ENCODE data around the gene KLHL26. TPM values are rescaled to one million over a fixed set of nuclear protein-coding genes. Genes with fewer than 3 reads are reported as not detected.

The KLHL26 gene
- total and polyA plus RNA-seq, 8 donors = 1.2 to 45.1 (median 4.1) TPM

DNA sequence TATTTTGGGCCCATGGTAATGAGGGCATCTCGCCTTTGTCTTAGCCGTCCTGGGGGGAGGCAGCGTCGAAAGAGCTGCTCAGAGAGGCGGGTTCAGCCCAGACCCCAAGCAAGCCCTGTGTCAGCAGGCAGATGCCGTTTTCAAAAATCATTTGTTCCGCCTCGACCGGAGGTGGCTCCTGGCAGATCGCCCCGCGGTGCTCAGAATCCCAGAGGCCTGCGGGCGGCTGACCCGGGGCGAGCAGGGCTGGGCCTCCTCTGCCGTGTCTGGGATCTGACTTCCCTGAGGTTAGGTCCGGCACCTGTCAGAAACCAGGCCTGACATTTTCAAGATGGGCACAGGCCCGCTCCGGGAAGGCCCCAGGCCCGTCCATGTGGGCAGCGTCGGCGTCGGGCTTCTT is 82.7 kb downstream of the KLHL26 start:
- Histone ChIP-seq H3K27ac (peak overlapping the region in 1 of 5 donors; percentile 35), H3K27me3 (no peaks in the 10 kb centered on the region), H3K4me3 (no peak overlapping the region), H3K36me3 (peaks cover 0 to 10% (median 6%) of the 10 kb centered on the region in 4 donors), H3K4me1 (peaks cover 0 to 8% (median 3%) of the 10 kb centered on the region in 4 donors), H3K9me3 (no peaks in the 10 kb centered on the region)
- no peak for TF ChIP-seq EP300 (IDR thresholded peaks at IDR 0.05)
- TF ChIP-seq POLR2AphosphoS5 (IDR thresholded peaks at IDR 0.05) = no peak
- TF ChIP-seq, protein P1, sequence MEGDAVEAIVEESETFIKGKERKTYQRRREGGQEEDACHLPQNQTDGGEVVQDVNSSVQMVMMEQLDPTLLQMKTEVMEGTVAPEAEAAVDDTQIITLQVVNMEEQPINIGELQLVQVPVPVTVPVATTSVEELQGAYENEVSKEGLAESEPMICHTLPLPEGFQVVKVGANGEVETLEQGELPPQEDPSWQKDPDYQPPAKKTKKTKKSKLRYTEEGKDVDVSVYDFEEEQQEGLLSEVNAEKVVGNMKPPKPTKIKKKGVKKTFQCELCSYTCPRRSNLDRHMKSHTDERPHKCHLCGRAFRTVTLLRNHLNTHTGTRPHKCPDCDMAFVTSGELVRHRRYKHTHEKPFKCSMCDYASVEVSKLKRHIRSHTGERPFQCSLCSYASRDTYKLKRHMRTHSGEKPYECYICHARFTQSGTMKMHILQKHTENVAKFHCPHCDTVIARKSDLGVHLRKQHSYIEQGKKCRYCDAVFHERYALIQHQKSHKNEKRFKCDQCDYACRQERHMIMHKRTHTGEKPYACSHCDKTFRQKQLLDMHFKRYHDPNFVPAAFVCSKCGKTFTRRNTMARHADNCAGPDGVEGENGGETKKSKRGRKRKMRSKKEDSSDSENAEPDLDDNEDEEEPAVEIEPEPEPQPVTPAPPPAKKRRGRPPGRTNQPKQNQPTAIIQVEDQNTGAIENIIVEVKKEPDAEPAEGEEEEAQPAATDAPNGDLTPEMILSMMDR (IDR thresholded peaks at IDR 0.05) = no peak
- no peak for TF ChIP-seq POLR2A (IDR thresholded peaks at IDR 0.05)
- 82 to 90% (median 86%) methylated on average over 16 to 25 of the region's 25 CpGs for WGBS, 5 donors
- intact Hi-C loops (cut with DNase I; ENCODE audit: low total_unique reads) = no loop called here
- DNase-seq = no peak

Small RNA genes lying within 50 kb of the gene (small RNA-seq; reads per million reads assigned to genes)
- gene RN7SL155P = 0 reads per million in 4 donors

Other genes with a start within 250 kb of the KLHL26 start
- 10 to 100 TPM in 1 of 5 donors, 1 to 10 TPM in 2, not detected in 2; 2.9 to 11.2 (median 7.2) TPM for gene LRRC25, start 239.4 kb upstream of the KLHL26 start, total RNA-seq
- gene LRRC25, start 239.4 kb upstream of the KLHL26 start, polyA plus RNA-seq = 1 to 10 TPM in 2 of 3 donors, under 1 TPM in 1; 0.98 to 2.4 (median 1.7) TPM
- 100 to 1,000 TPM in 1 of 5 donors, 10 to 100 TPM in 4; 22.8 to 253 (median 39.7) TPM for gene SSBP4, start 217.6 kb upstream of the KLHL26 start, total RNA-seq
- gene SSBP4, start 217.6 kb upstream of the KLHL26 start, polyA plus RNA-seq = 10 to 100 TPM; 49.9 to 77.6 (median 54.4) TPM
- 10 to 100 TPM in 4 of 5 donors, 1 to 10 TPM in 1; 7.8 to 47.3 (median 15.8) TPM for gene ISYNA1, start 198.9 kb upstream of the KLHL26 start, total RNA-seq
- 10 to 100 TPM in 2 of 3 donors, 1 to 10 TPM in 1; 9.5 to 39.7 (median 15.0) TPM for gene ISYNA1, start 198.9 kb upstream of the KLHL26 start, polyA plus RNA-seq
- 10 to 100 TPM in 3 of 5 donors, 1 to 10 TPM in 2; 8.0 to 88.7 (median 13.5) TPM for gene ELL, start 115.0 kb upstream of the KLHL26 start, total RNA-seq
- gene ELL, start 115.0 kb upstream of the KLHL26 start, polyA plus RNA-seq = 10 to 100 TPM in 1 of 3 donors, 1 to 10 TPM in 2; 4.1 to 12.7 (median 8.1) TPM
- gene FKBP8, start 93.5 kb upstream of the KLHL26 start, total RNA-seq = 100 to 1,000 TPM in 4 of 5 donors, 10 to 100 TPM in 1; 87.8 to 819 (median 197) TPM
- gene FKBP8, start 93.5 kb upstream of the KLHL26 start, polyA plus RNA-seq = 100 to 1,000 TPM; 157 to 254 (median 249) TPM
- gene KXD1, start 79.2 kb upstream of the KLHL26 start, total RNA-seq = 100 to 1,000 TPM in 2 of 5 donors, 10 to 100 TPM in 3; 30.8 to 513 (median 55.4) TPM
- gene KXD1, start 79.2 kb upstream of the KLHL26 start, polyA plus RNA-seq = 100 to 1,000 TPM in 1 of 3 donors, 10 to 100 TPM in 2; 71.0 to 131 (median 84.5) TPM
- gene UBA52, start 65.2 kb upstream of the KLHL26 start, total RNA-seq = 100 to 1,000 TPM in 4 of 5 donors, 10 to 100 TPM in 1; 84.3 to 596 (median 358) TPM
- 1,000 to 10,000 TPM; 1,291 to 1,681 (median 1,311) TPM for gene UBA52, start 65.2 kb upstream of the KLHL26 start, polyA plus RNA-seq
- gene REX1BD, start 48.2 kb upstream of the KLHL26 start, total RNA-seq = 100 to 1,000 TPM in 2 of 5 donors, 10 to 100 TPM in 3; 15.6 to 483 (median 85.3) TPM
- 100 to 1,000 TPM; 110 to 204 (median 118) TPM for gene REX1BD, start 48.2 kb upstream of the KLHL26 start, polyA plus RNA-seq
- 10 to 100 TPM in 1 of 5 donors, 1 to 10 TPM in 3, not detected in 1; 2.6 to 12.6 (median 5.6) TPM for gene CRLF1, start 30.2 kb upstream of the KLHL26 start, total RNA-seq
- 10 to 100 TPM; 12.3 to 15.9 (median 14.2) TPM for gene CRLF1, start 30.2 kb upstream of the KLHL26 start, polyA plus RNA-seq
- gene TMEM59L, start 24.2 kb upstream of the KLHL26 start, total RNA-seq = 1 to 10 TPM in 2 of 5 donors, not detected in 3; 1.8 to 4.7 TPM
- gene TMEM59L, start 24.2 kb upstream of the KLHL26 start, polyA plus RNA-seq = 1 to 10 TPM in 1 of 3 donors, under 1 TPM in 1, not detected in 1; 0.25 to 3.7 TPM
- 10 to 100 TPM in 1 of 5 donors, 1 to 10 TPM in 3, not detected in 1; 4.2 to 28.0 (median 4.7) TPM for gene CRTC1, start 46.7 kb downstream of the KLHL26 start, total RNA-seq
- 1 to 10 TPM; 4.6 to 8.4 (median 4.6) TPM for gene CRTC1, start 46.7 kb downstream of the KLHL26 start, polyA plus RNA-seq
- gene COMP, start 154.3 kb downstream of the KLHL26 start, total RNA-seq = 1 to 10 TPM in 1 of 5 donors, not detected in 4; 1.4 TPM
- 1 to 10 TPM in 2 of 3 donors, under 1 TPM in 1; 0.62 to 4.1 (median 1.8) TPM for gene COMP, start 154.3 kb downstream of the KLHL26 start, polyA plus RNA-seq
- 100 to 1,000 TPM in 1 of 5 donors, 10 to 100 TPM in 4; 26.3 to 111 (median 46.6) TPM for gene UPF1, start 194.9 kb downstream of the KLHL26 start, total RNA-seq
- gene UPF1, start 194.9 kb downstream of the KLHL26 start, polyA plus RNA-seq = 10 to 100 TPM; 27.5 to 35.4 (median 32.2) TPM